ENCODE measurements around the gene FADS6.

DNA sequence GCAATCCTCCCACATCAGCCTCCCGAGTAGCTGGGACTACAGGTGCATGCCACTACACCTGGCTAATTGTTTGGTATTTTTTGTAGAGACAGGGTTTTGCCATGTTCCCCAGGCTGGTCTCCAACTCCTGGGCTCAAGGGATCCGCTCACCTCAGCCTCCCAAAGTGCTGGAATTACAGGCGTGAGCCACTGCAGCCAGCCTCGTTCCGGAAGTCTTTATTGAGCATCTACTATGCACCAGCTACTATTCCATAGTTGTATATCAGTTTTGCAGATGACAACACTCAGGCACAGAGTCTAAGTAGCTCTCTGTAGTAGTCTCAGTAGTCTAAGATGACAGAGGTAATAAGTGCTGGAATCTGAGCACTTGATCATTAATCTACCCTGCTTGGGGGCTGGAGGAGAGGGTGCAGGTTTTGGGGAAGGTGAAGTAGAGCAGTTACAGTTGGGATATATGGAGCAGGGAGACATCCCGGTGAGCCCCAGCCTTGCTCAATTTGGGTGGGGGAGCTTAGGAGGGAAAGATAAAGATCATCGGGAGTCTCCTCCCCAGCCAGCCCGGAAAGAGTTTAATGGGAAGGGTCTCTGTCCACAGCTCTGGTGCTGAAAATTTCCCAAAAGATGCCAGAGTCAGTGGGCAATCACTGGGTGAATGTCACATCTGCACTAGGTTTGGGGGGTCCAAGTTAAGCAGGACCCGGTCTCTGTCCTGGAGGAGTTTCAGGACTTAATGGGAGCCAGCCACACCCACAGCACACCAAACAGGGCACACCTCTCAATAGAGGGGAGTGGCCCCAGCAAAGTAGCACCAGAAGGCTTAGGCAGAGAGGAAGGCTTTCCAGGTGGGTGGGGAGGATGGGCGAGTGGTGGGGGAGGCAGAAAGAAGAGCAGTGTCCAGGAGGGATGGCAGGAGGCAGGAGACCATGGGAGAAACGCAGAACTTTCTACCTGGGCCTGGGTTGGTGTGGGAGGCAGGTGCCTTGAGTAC lies 43.9 kb upstream of the FADS6 start:
- TF ChIP-seq, protein P1, sequence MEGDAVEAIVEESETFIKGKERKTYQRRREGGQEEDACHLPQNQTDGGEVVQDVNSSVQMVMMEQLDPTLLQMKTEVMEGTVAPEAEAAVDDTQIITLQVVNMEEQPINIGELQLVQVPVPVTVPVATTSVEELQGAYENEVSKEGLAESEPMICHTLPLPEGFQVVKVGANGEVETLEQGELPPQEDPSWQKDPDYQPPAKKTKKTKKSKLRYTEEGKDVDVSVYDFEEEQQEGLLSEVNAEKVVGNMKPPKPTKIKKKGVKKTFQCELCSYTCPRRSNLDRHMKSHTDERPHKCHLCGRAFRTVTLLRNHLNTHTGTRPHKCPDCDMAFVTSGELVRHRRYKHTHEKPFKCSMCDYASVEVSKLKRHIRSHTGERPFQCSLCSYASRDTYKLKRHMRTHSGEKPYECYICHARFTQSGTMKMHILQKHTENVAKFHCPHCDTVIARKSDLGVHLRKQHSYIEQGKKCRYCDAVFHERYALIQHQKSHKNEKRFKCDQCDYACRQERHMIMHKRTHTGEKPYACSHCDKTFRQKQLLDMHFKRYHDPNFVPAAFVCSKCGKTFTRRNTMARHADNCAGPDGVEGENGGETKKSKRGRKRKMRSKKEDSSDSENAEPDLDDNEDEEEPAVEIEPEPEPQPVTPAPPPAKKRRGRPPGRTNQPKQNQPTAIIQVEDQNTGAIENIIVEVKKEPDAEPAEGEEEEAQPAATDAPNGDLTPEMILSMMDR (IDR thresholded peaks at IDR 0.05): no peak
- TF ChIP-seq POLR2A (IDR thresholded peaks at IDR 0.05): no peak

Data from uterus (tissue), 2 donors.